Measurements from ENCODE around the gene TBPL1.

The TBPL1 gene

DNA sequence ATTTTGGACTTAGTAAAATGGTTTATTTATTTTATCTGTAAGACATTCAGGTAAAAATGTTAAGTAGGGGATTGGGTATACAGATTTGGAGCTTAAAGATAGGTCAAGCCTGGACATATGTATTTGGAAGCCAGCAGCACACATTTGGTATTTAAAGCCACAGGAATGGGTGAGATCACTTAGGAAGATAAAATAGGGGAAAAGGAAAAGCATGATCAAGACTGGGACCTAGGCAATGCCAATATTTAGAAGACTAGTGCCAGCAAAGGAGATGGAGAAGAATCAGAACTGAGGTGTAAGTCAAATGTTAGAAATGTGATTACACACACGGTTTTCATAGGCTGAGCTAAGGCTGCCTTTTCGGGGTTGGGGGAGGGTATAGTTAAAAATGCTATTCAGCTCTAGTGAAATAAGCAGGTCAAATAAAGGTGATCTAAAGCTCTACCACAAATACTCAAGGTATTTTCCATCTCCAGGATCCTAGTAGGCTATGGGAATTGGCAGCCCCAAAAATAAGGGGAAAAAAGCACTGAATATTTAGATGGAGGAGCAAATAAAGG is 78.8 kb downstream of the TBPL1 start:
- TF ChIP-seq, protein P1, sequence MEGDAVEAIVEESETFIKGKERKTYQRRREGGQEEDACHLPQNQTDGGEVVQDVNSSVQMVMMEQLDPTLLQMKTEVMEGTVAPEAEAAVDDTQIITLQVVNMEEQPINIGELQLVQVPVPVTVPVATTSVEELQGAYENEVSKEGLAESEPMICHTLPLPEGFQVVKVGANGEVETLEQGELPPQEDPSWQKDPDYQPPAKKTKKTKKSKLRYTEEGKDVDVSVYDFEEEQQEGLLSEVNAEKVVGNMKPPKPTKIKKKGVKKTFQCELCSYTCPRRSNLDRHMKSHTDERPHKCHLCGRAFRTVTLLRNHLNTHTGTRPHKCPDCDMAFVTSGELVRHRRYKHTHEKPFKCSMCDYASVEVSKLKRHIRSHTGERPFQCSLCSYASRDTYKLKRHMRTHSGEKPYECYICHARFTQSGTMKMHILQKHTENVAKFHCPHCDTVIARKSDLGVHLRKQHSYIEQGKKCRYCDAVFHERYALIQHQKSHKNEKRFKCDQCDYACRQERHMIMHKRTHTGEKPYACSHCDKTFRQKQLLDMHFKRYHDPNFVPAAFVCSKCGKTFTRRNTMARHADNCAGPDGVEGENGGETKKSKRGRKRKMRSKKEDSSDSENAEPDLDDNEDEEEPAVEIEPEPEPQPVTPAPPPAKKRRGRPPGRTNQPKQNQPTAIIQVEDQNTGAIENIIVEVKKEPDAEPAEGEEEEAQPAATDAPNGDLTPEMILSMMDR (IDR thresholded peaks at IDR 0.05; ENCODE audit: low read depth, low read length), result no peak
- no peak for DNase-seq (ENCODE audit: extremely low read depth, low read depth)

DNA sequence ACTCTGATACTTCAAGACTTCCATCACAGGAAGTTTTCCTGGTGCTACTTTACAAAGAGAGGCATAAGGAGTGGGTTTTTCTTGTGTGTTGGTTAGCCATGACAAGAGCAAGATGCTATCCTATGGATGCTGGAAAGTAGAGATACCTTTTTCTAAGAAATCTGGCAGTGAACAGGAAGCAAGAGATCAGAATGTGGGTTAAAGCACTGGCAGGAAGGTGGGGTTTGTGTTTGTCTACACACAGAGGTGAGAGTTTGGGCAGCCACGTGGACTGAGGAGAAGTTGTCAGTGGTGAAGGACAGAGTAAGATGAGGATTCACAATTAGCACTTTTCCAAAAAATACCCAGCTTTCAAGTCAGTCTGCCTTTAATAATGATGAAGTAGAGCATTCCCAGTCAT is 81.5 kb downstream of the TBPL1 start:
- TF ChIP-seq, protein P1 (IDR thresholded peaks at IDR 0.05; ENCODE audit: low read depth, low read length), result no peak
- DNase-seq (ENCODE audit: extremely low read depth, low read depth), result no peak

DNA sequence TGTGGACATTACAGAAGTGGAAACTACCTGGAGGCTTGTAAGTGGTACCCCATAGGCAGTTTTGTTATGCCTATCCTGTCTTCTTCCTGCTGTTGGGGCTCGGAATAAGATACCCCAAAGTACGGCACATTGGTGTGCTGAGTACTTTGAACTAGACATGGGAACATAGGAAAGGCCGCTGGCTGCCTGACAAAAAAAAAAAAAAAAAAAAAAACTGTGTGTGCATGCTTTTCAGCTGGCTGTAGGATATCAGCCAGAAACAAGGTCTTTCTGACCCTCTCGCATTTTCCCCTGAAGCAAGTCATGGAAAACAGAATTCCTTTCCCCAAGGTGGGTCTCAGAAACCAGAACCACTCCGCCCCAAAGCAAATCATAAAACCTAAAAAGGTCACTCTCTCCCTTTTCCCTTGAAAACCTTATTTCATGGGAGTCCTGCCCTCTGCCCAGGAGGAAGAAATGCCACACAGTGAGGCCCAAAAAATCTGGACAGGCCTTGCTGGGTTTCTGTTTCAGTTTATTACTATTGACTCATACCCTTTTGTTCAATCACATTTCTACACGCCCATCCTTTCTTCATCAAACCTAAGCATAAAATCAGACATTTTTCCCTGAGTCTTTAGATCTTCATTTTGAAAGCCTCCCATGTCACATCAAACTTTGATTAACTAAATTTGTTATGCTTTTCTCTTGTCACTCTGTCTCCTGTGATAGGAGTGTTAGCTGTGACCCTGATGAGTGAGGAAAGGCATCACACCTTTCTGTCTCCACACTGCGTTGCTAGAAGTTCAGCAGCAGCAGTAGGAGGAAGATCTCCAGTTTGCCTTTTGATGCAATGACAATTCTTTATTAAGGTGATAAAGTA is 82.2 kb downstream of the TBPL1 start:
- TF ChIP-seq, protein P1 (IDR thresholded peaks at IDR 0.05; ENCODE audit: low read depth, low read length), result no peak
- DNase-seq (ENCODE audit: extremely low read depth, low read depth), result no peak

DNA sequence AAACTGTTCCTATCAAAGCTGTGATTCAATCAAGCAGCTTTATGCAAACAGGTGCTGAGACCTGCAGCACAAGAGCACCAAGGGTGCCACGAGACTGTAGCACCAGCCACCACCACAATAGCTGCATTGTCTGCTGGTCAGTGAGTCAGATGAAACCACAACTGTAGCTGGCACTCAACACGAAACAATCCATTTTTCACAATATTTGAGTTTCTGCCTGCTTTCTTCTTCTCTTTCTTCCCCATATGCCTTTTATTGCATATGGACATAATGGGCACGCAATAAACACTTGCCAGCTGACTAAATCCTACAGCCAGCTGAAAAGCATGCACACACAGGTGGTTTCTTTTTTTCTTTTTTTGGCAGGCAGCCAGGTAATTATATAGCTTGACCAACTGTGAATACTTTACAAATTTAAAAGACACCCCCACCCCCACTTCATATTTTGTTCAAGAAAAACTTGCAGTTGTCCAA is 82.8 kb downstream of the TBPL1 start:
- TF ChIP-seq, protein P1 (IDR thresholded peaks at IDR 0.05; ENCODE audit: low read depth, low read length), result no peak
- DNase-seq (ENCODE audit: extremely low read depth, low read depth), result no peak

DNA sequence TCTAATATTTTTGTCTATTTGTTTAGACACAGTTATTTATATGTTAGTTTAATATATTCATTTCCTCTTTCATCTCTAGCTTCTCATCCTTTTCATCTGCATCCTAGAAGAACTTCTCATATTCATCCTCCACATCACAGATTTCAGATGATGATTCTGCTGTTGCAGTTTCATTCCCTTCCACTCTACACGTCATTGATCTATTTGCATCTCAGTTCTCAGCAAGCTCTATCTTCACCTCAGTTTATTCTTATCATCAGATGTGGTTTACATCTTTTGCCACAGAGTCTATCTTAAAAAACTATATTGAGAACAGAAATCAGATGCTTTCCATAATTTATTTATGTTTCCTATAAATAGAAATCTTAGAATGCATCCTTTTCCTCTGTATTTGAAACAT is 86.1 kb downstream of the TBPL1 start:
- TF ChIP-seq, protein P1 (IDR thresholded peaks at IDR 0.05; ENCODE audit: low read depth, low read length), result no peak
- DNase-seq (ENCODE audit: extremely low read depth, low read depth), result no peak

All from AG09319 (cell line).